ENCODE data around the gene KRTAP4-6.
"Not testable (repeated sequence)": the region's sequence is repeated elsewhere in the genome, so short reads cannot be mapped to it uniquely, and the experiment has no call there.

Gene KRTAP4-6

GRCh38 chr17:41107941-41108450 lies 32.3 kb downstream of the KRTAP4-6 start:
- no peak for DNase-seq (ENCODE audit: low read depth in 2 of 2)

- not testable (repeated sequence) for DNase-seq (ENCODE audit: low read depth in 2 of 2)
Observed at GRCh38 chr17:41105347-41105746, 35.0 kb downstream of the KRTAP4-6 start, which contains the start of gene KRTAP4-9. Gene KRTAP4-9 (plus strand): TSS chr17:41105389. CDS start chr17:41105389, 0 bp downstream.

DNA sequence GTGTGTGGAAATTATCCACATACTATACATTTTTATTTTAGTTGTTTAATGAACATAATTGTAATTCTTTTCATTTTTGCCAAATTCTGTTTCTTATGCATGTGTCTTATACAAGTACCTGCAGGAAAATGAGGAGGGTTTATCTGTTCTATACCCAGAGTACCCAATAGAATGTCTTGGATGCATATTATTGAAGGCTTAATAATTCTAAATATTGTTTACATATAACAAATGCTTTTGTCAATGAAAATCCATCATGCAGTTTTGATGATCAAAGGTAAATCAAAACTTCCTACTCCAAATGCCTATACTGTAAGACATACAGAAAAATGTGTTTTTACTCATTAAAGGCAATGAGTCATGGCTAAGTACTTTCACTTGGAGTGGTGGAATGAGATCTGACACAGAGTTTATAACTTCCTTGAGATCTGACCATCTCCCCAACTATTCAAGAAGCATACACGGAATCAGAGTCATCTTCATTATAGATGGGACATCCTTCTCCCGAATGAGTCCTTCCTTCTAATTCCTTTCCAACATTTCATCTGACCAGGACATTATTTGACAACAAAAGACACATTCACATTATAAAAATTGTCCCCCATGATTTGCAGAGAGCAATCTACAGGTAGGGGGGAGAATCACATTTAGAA lies 35.8 kb downstream of the KRTAP4-6 start:
- DNase-seq (ENCODE audit: low read depth in 2 of 2) = not testable (repeated sequence)

- no peak for DNase-seq (ENCODE audit: low read depth in 2 of 2)
Observed at GRCh38 chr17:41103896-41104295, 36.4 kb downstream of the KRTAP4-6 start.

DNA sequence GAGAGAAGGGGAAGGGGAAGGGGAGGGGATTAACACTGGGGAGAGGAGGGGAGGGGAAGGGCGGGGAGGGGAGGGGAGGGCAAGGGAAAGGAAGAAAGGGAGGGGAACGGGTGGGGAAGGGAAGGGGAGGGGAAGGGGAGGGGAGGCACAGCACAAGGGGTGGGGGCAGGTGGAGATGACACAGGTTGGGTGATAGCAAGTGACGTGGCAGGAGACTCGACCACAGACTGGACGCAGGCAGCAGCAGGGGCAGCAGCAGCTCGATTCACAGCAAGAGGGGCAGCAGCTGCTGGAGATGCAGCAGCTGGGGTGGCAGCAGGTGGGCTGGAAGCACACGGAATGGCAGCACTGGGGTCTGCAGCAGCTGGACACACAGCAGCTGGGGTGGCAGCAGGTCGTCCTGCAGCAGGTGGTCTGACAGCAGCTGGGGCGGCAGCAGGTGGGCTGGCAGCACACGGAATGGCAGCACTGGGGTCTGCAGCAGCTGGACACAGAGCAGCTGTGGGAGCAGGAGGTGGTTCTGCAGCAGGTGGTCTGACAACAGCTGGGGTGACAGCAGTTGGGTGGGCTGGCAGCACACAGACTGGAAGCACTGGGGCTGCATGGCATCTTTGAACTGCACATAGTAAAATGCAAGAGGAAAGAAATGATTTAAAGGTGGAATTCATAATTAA lies 38.6 kb downstream of the KRTAP4-6 start, which contains the start of gene KRTAP4-16:
KRTAP4-16 (minus strand) TSS at position 624 of the 674 bp plus-strand sequence; CDS start at position 624, 0 bp downstream.
- DNase-seq (ENCODE audit: low read depth in 2 of 2) = no peak

- DNase-seq (ENCODE audit: low read depth in 2 of 2) = not testable (repeated sequence)
Observed at GRCh38 chr17:41099682-41100480, 40.5 kb downstream of the KRTAP4-6 start.

- no peak for DNase-seq (ENCODE audit: low read depth in 2 of 2)
Observed at GRCh38 chr17:41098481-41098880, 41.9 kb downstream of the KRTAP4-6 start.

- DNase-seq (ENCODE audit: low read depth in 2 of 2) = no peak
Observed at GRCh38 chr17:41098042-41098441, 42.3 kb downstream of the KRTAP4-6 start, which contains the start of gene KRTAP4-8. Gene KRTAP4-8 (minus strand): TSS chr17:41098142. CDS start chr17:41098084, 58 bp downstream.

- DNase-seq (ENCODE audit: low read depth in 2 of 2) = no peak
Observed at GRCh38 chr17:41096055-41096454, 44.3 kb downstream of the KRTAP4-6 start.

Measured in stimulated activated CD4-positive, alpha-beta T cell treated with anti-CD3 and anti-CD28 coated beads, Interleukin-1b, Interleukin-23, amount 100 ng/mL, for 4 hours (primary cell).